ENCODE measurements around the gene KCP. TPM values are rescaled to one million over a fixed set of nuclear protein-coding genes. Genes with fewer than 3 reads are reported as not detected.
"Not testable (repeated sequence)": the region's sequence is repeated elsewhere in the genome, so short reads cannot be mapped to it uniquely, and the experiment has no call there.

KCP gene
- polyA plus RNA-seq, 1 donor (not counting 4 experiments of a cell fraction or from before 2014, with no cell fraction given) = not detected

GRCh38 chr7:128913870-128914565 is 3.5 kb upstream of the KCP start:
- Histone ChIP-seq H3K4me2 (ENCODE audit: control insufficient read depth, extremely low read depth, insufficient read depth, low read depth, low read length) (no peak overlapping the region), H3K79me2 (ENCODE audit: control insufficient read depth, insufficient read depth, low read length) (no peaks in the 10 kb centered on the region), H3K4me1 (ENCODE audit: control insufficient read depth, extremely low read depth, insufficient read depth, low read length) (no peaks in the 10 kb centered on the region), H3K27me3 (ENCODE audit: control insufficient read depth, extremely low read depth, insufficient read depth, low read length) (peaks cover 62% of the 10 kb centered on the region), H3K4me3 (ENCODE audit: control insufficient read depth in 2 of 3, extremely low read depth in 1 of 3, insufficient read depth in 2 of 3, low read depth in 1 of 3, low read length in 3 of 3) (no peak overlapping the region), H3K9ac (ENCODE audit: control insufficient read depth, extremely low read depth, insufficient read depth, low read length) (no peak overlapping the region), H3K9me3 (ENCODE audit: control insufficient read depth, low read depth, low read length) (no peaks in the 10 kb centered on the region), H4K20me1 (ENCODE audit: control insufficient read depth, extremely low read depth, insufficient read depth, low read length) (no peaks in the 10 kb centered on the region), H3K27ac (ENCODE audit: control insufficient read depth, insufficient read depth, low read length) (no peak overlapping the region), H2AFZ (ENCODE audit: control insufficient read depth, low read length) (no peak overlapping the region), H3K36me3 (ENCODE audit: control insufficient read depth in 2 of 2, extremely low read depth in 1 of 2, insufficient read depth in 2 of 2, low read length in 2 of 2) (no peaks in the 10 kb centered on the region), H3K9me1 (ENCODE audit: control insufficient read depth, extremely low read depth, insufficient read depth, low read length) (no peaks in the 10 kb centered on the region)
- TF ChIP-seq, protein P1, sequence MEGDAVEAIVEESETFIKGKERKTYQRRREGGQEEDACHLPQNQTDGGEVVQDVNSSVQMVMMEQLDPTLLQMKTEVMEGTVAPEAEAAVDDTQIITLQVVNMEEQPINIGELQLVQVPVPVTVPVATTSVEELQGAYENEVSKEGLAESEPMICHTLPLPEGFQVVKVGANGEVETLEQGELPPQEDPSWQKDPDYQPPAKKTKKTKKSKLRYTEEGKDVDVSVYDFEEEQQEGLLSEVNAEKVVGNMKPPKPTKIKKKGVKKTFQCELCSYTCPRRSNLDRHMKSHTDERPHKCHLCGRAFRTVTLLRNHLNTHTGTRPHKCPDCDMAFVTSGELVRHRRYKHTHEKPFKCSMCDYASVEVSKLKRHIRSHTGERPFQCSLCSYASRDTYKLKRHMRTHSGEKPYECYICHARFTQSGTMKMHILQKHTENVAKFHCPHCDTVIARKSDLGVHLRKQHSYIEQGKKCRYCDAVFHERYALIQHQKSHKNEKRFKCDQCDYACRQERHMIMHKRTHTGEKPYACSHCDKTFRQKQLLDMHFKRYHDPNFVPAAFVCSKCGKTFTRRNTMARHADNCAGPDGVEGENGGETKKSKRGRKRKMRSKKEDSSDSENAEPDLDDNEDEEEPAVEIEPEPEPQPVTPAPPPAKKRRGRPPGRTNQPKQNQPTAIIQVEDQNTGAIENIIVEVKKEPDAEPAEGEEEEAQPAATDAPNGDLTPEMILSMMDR (optimal IDR thresholded peaks at IDR 0.05 in 1 of 3, IDR thresholded peaks at IDR 0.05 in 1 of 3, conservative IDR thresholded peaks at IDR 0.05 in 1 of 3; ENCODE audit: extremely low read depth in 1 of 3, insufficient read depth in 2 of 3, low read length in 3 of 3) = no peak
- no peak for TF ChIP-seq EZH2 (IDR thresholded peaks at IDR 0.05; ENCODE audit: low read length)
- dilution Hi-C loops (cut with MboI; ENCODE audit: extremely low pct_ligation_motif_present, low sequenced_read_pairs) = no loop called here
- DNase-seq (ENCODE audit: low read depth, low spot score) = no peak
- FAIRE-seq = no peak

GRCh38 chr7:128912709-128913495 is 2.4 kb upstream of the KCP start:
- H3K9me3 ChIP-seq (ENCODE audit: control insufficient read depth, low read depth, low read length); H3K79me2 ChIP-seq (ENCODE audit: control insufficient read depth, insufficient read depth, low read length); dilution Hi-C loops (cut with MboI; ENCODE audit: extremely low pct_ligation_motif_present, low sequenced_read_pairs); DNase-seq (ENCODE audit: low read depth, low spot score); H3K4me1 ChIP-seq (ENCODE audit: control insufficient read depth, extremely low read depth, insufficient read depth, low read length); H4K20me1 ChIP-seq (ENCODE audit: control insufficient read depth, extremely low read depth, insufficient read depth, low read length); H3K4me2 ChIP-seq (ENCODE audit: control insufficient read depth, extremely low read depth, insufficient read depth, low read depth, low read length); H3K4me3 ChIP-seq (ENCODE audit: control insufficient read depth in 2 of 3, extremely low read depth in 1 of 3, insufficient read depth in 2 of 3, low read depth in 1 of 3, low read length in 3 of 3); H3K9me1 ChIP-seq (ENCODE audit: control insufficient read depth, extremely low read depth, insufficient read depth, low read length); H2AFZ ChIP-seq (ENCODE audit: control insufficient read depth, low read length); FAIRE-seq; H3K9ac ChIP-seq (ENCODE audit: control insufficient read depth, extremely low read depth, insufficient read depth, low read length); H3K27ac ChIP-seq (ENCODE audit: control insufficient read depth, insufficient read depth, low read length); H3K36me3 ChIP-seq (ENCODE audit: control insufficient read depth in 2 of 2, extremely low read depth in 1 of 2, insufficient read depth in 2 of 2, low read length in 2 of 2): not testable (repeated sequence)
- H3K27me3 ChIP-seq (ENCODE audit: control insufficient read depth, extremely low read depth, insufficient read depth, low read length) = peaks cover 68% of the 10 kb centered on the region

Measured in keratinocyte (primary cell).